Nephron progenitor cell (in vitro differentiated cells): Measurements from ENCODE around the gene PRR35.

Experiments used
- DNase-seq: peaks from one replicate; pipeline ENCODE4 v3.0.0; 2021
- H3K27ac Mint-ChIP-seq: 2 replicates; pipeline ENCODE4 v1.8.0; 2021; ENCODE audit warnings: mild to moderate bottlenecking, moderate library complexity, mixed read lengths
- H3K27me3 Mint-ChIP-seq: 2 replicates; pipeline ENCODE4 v1.8.0; 2021; ENCODE audit warnings: mild to moderate bottlenecking, low read depth, mixed read lengths; ENCODE audit not compliant: poor library complexity
- H3K36me3 Mint-ChIP-seq: 2 replicates; pipeline ENCODE4 v1.8.0; 2021; ENCODE audit warnings: low read depth, mixed read lengths
- H3K4me1 Mint-ChIP-seq: 2 replicates; pipeline ENCODE4 v1.8.0; 2021; ENCODE audit warnings: mixed read lengths
- H3K4me3 Mint-ChIP-seq: 2 replicates; pipeline ENCODE4 v1.8.0; 2021; ENCODE audit warnings: mild to moderate bottlenecking, moderate library complexity, mixed read lengths
- H3K9me3 Mint-ChIP-seq: 2 replicates; pipeline ENCODE4 v1.8.0; 2021; ENCODE audit warnings: mild to moderate bottlenecking, moderate library complexity, mixed read lengths
- TF ChIP-seq, protein P1 (sequence below): fragments of 200-600 bp; sonication (generic); IDR thresholded peaks from 2 replicates; pipeline ENCODE4 v1.5.0; 2021; ENCODE audit warnings: antibody characterized with exemption

The PRR35 gene

GRCh38 chr16:556474-557173 lies 3.6 kb upstream of the PRR35 start:
- Mint-ChIP-seq H3K4me1 (peaks cover 15% of the 10 kb centered on the region), H3K36me3 (peaks cover 4% of the 10 kb centered on the region), H3K27ac (no peak overlapping the region), H3K27me3 (peaks cover 28% of the 10 kb centered on the region), H3K4me3 (no peak overlapping the region), H3K9me3 (no peaks in the 10 kb centered on the region)
- TF ChIP-seq, protein P1, sequence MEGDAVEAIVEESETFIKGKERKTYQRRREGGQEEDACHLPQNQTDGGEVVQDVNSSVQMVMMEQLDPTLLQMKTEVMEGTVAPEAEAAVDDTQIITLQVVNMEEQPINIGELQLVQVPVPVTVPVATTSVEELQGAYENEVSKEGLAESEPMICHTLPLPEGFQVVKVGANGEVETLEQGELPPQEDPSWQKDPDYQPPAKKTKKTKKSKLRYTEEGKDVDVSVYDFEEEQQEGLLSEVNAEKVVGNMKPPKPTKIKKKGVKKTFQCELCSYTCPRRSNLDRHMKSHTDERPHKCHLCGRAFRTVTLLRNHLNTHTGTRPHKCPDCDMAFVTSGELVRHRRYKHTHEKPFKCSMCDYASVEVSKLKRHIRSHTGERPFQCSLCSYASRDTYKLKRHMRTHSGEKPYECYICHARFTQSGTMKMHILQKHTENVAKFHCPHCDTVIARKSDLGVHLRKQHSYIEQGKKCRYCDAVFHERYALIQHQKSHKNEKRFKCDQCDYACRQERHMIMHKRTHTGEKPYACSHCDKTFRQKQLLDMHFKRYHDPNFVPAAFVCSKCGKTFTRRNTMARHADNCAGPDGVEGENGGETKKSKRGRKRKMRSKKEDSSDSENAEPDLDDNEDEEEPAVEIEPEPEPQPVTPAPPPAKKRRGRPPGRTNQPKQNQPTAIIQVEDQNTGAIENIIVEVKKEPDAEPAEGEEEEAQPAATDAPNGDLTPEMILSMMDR, result no peak
- DNase-seq, result no peak

DNA sequence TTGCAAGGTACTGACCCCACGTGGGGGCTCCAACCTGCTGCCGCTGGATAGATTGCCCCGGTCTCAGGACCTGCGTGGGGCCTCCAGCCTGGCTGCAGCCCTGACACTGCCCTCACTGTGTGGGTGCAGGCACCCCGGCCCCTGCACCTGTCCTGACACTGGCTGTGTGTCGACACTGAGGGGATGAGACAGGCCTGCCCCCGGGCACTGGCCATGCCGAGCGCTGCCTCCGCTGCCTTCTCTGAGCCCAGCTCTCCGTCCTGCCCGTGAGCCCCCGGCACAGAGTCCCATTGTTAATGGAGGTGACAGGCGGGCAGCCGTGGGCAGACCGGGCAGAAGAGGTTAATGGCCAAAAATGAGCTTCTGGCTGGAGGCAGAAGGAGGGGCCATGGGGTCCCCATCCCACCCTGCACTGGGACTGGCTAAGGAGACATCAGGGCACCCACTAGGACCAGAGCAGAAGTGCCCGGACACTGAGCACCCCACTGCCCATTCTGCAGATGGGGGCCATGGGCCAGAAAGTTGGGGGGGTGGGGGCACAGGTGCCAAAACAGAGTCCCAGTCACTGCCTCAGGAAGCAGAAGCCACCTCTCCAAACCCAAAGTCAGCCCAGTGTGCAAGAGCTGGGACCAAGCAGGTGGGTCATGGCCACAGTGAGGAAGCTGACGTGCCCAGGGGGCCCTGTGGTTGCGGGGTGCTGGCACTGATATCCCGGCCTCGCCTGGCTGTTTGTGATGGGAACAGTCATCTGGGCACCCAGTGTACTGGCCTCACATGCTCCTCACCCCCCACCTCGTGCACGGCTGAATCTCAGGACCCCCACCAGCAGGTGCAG lies 2.5 kb upstream of the PRR35 start:
- TF ChIP-seq, protein P1, result no peak
- no peak for DNase-seq
- peaks cover 4% of the 10 kb centered on the region for H3K36me3 Mint-ChIP-seq
- no peak overlapping the region for H3K4me3 Mint-ChIP-seq
- H3K27me3 Mint-ChIP-seq, result peaks cover 37% of the 10 kb centered on the region
- H3K4me1 Mint-ChIP-seq, result peaks cover 20% of the 10 kb centered on the region
- H3K27ac Mint-ChIP-seq, result no peak overlapping the region
- no peaks in the 10 kb centered on the region for H3K9me3 Mint-ChIP-seq

DNA sequence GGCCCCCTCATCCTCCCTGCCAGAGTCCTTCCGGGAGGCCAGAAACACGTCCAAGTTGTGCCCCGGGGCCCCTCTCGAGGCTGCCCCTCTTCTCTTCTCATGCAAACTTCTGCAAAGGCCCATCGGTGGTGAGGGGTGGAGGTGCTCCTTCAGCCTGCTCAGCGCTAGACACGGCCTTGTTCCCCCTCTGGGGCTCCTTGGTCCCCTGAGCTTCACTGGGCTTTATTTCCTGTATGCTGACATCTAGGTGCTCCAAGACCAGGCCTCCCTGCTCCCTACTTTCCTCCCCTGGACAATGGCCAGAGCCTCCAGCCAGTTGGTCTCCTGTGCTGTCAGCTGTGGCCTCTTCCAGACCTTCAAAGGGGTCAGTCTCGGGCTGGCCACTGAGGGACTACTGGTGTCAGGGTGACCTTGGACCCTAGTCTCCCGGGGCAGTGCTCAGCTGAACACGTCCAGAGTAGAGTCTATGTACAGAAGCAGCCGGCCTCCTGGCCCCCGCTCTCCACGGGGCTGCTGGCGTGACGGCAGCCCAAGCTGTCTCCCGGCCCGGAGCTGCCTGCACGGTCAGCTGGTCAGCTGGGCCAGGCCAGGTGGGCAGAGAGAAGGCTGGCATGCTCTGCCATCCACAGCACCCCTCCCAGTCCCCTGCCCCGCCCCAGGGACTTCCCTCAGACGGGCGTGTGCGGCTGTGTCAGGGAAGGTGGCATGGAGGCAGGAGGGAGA lies 1.7 kb upstream of the PRR35 start:
- Mint-ChIP-seq H3K27ac (no peak overlapping the region), H3K4me3 (peak overlapping the region; percentile 62), H3K9me3 (no peaks in the 10 kb centered on the region), H3K36me3 (peaks cover 4% of the 10 kb centered on the region), H3K27me3 (peaks cover 41% of the 10 kb centered on the region), H3K4me1 (peaks cover 22% of the 10 kb centered on the region)
- DNase-seq, result no peak
- TF ChIP-seq, protein P1, result no peak

GRCh38 chr16:559021-559380 lies 1.2 kb upstream of the PRR35 start:
- Mint-ChIP-seq H3K4me1 (peaks cover 22% of the 10 kb centered on the region), H3K36me3 (peaks cover 4% of the 10 kb centered on the region), H3K9me3 (no peaks in the 10 kb centered on the region), H3K27ac (no peak overlapping the region), H3K27me3 (peaks cover 41% of the 10 kb centered on the region), H3K4me3 (peak overlapping the region; percentile 60)
- TF ChIP-seq, protein P1, result no peak
- no peak for DNase-seq

DNA sequence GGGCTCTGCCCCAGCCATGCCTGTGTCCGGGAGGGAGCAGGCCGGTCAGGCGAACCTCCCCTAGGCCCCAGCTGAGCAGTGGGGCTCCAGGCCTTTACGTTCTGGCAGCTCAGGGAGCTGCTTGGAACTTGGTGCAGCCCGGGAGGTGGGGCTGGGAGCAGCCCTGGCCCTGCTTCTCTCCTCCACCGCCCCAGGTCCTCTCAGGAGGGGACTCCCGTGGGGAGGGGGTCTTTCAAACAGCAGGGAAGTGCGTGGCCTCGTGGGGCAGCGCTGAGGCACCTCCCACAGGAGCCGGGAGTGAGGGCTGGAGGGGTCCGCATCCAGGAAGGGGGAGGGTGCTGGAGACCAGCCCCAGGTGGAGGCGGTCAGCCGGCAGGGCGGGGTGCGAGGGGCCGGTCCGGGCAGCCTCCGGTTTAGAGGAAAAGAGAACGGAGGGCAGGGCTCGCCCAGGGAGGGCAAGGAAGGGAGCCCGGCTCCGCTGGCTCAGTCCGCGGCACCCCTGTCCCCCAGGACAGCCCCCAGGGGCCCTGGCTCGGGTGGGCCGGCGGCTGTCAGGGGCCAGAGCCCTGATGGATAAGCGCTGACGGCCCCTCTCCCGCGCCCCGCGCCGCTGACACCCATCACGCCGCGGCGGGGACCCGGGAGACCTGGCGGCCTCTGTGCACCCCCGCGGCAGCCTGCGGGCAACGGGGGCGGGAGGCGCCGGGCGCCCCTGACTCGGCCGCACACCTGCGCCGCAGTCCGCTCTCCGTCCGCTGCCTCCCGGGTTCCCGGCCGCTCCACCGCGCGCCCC lies 587 bp upstream of the PRR35 start:
- Mint-ChIP-seq H3K4me1 (peaks cover 17% of the 10 kb centered on the region), H3K36me3 (no peaks in the 10 kb centered on the region), H3K27ac (no peak overlapping the region), H3K27me3 (peaks cover 41% of the 10 kb centered on the region), H3K4me3 (peak overlapping the region; percentile 60), H3K9me3 (no peaks in the 10 kb centered on the region)
- TF ChIP-seq, protein P1, result no peak
- no peak for DNase-seq
